ENCODE results near the gene LSP1. TPM values are rescaled to one million over a fixed set of nuclear protein-coding genes. Genes with fewer than 3 reads are reported as not detected.

Gene LSP1
- polyA plus RNA-seq, 4 donors, result 5.2 to 10.8 (median 7.3) TPM

DNA sequence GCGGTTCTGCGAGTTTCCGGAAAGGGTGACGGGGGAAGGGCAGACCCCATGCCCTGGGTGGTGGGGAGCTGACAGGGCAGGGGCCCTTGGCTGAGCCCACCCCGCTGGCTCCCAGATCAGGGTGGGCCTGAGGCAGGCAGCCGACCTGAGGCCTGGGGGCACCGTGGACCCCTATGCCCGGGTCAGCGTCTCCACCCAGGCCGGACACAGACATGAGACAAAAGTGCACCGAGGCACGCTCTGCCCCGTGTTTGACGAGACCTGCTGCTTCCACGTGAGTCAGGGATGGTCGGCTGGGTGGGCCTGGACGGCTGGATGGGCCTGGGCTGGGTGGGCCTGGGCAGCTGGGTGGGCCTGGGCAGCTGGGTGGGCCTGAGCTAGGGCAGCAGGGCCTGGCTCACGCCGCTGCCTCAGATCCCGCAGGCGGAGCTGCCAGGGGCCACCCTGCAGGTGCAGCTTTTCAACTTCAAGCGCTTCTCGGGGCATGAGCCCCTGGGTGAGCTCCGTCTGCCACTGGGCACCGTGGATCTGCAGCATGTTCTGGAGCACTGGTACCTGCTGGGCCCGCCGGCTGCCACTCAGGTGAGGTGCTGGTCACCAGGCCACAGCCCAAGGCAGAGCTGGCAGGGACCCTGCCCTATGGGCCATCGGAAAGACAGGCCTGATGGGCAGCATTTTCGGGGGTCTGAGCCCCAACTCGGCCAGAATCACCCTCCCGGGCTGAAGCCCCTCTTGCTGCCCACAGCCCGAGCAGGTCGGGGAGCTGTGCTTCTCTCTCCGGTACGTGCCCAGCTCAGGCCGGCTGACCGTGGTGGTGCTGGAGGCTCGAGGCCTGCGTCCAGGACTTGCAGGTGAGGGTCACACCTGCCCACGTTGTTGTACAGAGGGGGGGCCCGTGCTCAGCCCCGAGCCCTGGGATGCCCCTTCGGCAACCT lies 16.6 kb upstream of the LSP1 start:
- no peak for DNase-seq (ENCODE audit: low read depth in 4 of 4, low spot score in 3 of 4)

DNA sequence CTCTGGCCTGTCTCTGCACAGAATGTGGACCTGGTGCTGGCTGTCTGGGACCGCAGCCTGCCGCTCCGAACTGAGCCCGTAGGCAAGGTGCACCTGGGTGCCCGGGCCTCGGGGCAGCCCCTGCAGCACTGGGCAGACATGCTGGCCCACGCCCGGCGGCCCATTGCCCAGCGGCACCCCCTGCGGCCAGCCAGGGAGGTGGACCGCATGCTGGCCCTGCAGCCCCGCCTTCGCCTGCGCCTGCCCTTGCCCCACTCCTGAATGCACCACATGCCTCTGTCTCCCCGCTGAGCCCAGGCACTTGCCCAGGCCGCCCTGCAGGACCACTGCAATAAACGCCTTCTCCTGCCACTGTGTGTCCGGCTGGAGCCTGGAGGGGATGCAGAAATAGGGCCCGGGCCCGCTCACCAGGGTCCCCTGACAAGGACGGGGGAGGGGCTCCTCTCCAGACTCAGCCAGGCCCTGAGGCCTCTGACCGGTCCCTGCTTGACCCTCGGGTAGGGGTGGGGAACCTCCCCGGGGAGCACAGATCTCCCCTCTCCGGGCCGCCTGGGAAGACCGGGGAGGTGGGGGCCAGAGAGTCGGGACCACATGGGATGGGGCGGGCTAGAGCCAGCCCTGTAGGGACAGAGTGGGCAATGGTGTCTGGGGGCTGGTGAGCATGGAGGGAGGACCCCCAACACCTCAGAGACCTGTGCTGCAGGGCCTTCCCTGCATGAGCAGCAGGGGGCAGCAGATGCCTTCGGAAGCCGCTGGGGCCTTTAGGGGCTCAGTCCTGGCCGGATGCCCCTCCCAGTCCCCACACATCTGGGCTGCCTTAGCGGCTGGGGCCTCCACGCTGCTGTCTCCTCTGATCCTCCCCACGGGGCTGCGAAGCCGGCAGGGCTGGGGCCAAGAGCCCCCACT lies 15.5 kb upstream of the LSP1 start:
- DNase-seq (ENCODE audit: low read depth in 4 of 4, low spot score in 3 of 4), result no peak

- DNase-seq (ENCODE audit: low read depth in 4 of 4, low spot score in 3 of 4), result no peak
These were observed 14.8 kb upstream of the LSP1 start for GRCh38 chr11:1838077-1838425.

DNA sequence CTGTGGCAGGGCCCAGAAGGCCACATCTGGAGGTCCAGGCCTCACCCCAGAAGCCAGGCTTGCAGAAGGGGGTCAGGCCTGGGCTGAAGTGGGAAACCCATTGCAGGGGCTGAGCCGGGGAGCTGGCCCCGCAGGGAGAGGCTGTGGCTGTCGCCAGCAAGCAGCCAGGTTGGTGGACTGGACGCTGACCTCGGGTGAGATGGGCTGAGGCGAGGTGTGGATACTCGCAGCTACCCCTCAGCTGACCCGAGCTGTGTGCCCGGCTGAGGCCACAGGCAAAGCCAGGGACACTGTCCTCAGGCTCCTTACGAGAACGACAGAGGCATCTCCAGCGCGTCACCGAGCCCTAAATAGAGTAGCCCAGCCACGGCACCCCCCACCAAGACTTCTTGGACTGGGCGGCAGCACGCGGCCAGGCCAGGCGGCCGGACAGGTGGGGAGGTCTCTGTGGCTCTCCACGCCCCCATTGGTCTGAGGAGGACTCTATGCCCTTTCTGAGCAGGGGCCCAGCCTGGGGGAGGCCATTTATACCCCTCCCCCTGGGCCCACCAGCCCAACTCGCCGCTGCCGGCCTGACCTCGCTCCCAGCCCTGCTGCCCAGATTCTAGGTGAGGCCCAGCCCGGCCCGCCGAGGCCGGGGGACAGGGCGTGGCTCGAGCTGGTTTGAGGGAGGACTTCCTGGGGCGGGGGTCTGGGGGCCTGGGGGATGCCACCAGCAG lies 14.3 kb upstream of the LSP1 start, which contains the start of gene TNNI2:
Gene TNNI2, plus strand, starts transcription at position 556 of the 719 bp plus-strand sequence. CDS start 716 bp downstream, outside the sequence.
- DNase-seq (ENCODE audit: low read depth in 4 of 4, low spot score in 3 of 4), result no peak

DNA sequence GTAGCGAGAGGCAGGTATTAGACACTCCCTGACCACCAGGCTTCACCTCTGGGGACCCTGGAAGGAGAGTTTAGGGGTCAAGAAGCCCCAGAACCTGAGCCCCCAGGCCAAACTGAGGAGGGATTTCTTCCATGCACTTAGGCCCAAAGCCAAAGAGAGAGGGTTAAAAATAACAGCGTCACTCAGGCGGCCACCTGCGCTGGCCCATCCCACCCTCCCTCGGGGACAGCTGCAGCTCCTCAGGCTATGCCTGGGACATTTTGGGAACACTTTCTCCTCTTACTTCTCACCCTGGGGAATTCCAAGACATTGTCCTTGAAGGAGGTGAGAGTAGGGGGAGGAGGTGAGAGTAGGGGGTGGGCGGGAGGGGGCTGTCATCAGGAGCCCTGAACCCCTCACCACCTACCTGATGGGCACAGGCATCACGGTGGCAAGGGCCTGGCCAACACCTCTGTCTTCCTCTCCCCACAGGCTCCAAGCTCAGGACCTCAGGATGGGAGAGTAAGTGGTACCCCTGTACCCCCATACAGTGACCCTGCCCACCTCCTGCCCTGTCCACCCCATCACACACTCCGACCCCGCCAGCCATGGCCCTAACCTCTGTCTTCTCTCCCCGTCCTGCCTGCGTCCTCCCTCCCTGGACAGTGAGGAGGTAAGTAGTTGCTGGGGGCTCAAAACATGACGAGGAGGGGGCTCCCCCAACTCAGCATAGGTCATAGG lies 13.5 kb upstream of the LSP1 start:
- no peak for DNase-seq (ENCODE audit: low read depth in 4 of 4, low spot score in 3 of 4)

DNA sequence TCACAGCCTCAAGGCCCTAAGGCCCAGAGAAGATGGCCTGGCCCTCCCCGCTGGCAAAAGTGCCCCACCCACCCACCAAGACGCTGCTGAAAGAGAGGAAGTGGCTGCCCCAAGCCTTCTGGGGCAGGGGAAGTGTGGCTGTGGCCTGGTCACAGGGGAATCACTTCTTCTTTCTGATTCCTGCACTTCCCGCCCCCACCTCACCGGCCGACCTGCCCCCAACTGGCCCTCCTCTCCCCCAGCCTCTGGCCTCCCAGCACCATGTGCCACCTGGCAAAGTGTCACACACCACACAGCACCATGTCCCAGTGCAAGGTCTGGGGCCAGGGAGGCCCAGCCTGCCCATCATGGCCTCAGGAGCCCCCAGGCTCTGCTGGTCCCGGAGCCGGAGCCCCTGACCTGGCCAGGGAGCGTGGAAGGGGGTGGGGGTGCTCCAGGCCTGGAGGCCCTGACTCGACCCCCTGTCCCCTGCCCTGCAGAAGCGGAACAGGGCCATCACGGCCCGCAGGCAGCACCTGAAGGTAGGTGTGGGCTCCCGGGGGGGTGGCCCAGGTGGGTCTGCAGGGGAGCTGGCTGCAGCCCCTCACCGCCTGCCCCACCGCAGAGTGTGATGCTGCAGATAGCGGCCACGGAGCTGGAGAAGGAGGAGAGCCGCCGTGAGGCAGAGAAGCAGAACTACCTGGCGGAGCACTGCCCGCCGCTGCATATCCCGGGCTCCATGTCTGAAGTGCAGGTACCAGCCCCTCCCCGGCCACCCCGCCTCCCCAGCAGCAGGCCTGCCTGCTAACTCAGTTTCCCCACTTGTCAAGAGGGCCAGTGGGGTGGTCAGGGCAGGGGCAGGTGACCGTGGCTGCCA lies 12.7 kb upstream of the LSP1 start:
- DNase-seq (ENCODE audit: low read depth in 4 of 4, low spot score in 3 of 4), result no peak

- no peak for DNase-seq (ENCODE audit: low read depth in 4 of 4, low spot score in 3 of 4)
These were observed 12.0 kb upstream of the LSP1 start for GRCh38 chr11:1840780-1841480.

DNA sequence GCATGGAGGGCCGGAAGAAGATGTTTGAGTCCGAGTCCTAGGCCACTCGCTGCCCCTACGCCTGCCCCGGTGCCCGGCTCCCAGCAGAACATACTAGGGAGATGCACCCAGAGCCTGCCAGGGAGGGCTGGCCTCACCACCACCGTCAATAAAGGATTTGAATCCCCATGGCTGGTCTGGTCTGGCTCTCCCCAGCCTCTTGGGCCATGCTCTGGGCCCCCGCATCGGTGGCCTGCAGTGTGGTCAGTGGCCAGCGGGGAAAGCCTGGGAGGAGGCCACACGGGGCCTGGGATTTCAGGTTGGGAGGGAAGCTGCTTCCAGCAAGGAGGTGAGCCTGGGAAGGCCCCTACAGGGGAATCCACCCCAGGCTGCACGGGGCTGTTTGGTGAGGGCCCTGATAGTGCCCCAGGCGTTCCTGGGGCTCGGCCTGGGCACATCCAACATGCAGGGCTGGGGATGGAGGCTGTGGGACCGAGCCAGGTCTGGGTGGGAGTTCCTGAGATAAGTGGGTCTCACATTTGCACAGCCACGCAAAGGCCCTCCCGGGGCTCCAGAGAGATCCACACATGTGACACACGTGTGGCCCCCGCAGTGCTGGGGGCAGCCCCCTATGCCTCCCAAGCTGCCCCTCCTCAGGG lies 11.3 kb upstream of the LSP1 start:
- DNase-seq (ENCODE audit: low read depth in 4 of 4, low spot score in 3 of 4), result no peak

- no peak for DNase-seq (ENCODE audit: low read depth in 4 of 4, low spot score in 3 of 4)
These were observed 10.5 kb upstream of the LSP1 start for GRCh38 chr11:1842149-1843097.

DNA sequence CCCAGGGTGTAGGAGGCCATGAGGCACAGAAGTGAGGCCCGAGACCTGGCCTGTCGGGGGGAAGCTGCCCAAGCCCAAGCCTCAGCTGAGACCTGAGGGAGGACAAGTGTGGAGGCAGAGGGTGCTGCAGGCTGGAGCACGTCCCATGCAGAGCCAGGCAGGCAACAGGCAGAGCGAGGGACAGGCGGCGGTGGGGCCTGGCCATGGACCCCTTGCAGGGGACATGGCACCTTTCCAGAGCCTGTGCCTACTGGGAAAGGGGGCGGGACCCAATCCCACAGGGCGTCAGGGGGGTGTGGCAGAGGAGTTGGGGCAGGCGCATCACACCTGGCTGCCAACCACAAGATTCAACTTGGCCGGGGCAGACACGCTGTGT lies 9.8 kb upstream of the LSP1 start:
- no peak for DNase-seq (ENCODE audit: low read depth in 4 of 4, low spot score in 3 of 4)

- DNase-seq (ENCODE audit: low read depth in 4 of 4, low spot score in 3 of 4), result no peak
These were observed 9.1 kb upstream of the LSP1 start for GRCh38 chr11:1843796-1844195.

DNA sequence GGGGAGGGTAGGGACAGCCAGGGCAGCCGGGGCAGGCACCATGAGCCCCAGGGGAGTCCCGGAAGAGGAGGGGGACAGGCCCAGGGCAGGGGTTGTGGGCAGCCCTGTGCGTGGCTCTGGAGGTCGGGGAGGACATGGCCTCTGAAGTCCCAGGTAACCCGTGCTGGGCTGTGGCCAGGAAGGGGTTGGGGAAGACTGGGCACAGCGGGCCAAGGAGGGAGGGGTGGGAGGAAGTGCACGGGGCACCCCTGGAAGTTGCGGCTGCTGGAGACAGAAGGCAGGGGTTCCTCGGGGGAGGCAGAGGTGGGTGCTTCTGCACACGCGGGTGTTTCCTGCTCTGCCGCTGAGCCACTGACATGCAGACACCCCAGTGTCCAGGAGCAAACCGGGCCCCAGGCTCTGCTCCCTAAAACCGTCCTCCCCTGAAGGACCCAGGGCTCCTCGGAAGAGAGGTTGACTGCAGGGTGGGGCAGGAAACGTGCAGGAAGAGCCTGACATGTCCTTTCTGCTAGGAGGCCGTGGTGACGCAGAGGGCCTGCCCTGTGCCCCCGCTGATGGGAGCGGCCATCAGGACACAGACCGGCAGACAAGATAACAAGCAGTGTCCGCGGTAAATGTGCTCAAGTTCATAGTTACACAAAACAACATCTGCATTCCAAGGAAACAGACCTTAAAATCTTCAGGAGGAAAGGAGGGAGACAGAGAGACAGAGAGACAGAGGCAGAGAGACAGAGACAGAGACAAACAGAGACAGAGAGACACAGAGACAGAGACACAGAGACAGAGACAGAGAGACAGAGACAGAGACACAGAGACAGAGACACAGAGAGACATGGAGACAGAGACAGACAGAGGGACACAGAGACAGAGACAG lies 8.4 kb upstream of the LSP1 start:
- no peak for DNase-seq (ENCODE audit: low read depth in 4 of 4, low spot score in 3 of 4)

- DNase-seq (ENCODE audit: low read depth in 4 of 4, low spot score in 3 of 4), result no peak
These were observed 7.8 kb upstream of the LSP1 start for GRCh38 chr11:1845095-1845429.

- no peak for DNase-seq (ENCODE audit: low read depth in 4 of 4, low spot score in 3 of 4)
These were observed 7.1 kb upstream of the LSP1 start for GRCh38 chr11:1845561-1846452.

DNA sequence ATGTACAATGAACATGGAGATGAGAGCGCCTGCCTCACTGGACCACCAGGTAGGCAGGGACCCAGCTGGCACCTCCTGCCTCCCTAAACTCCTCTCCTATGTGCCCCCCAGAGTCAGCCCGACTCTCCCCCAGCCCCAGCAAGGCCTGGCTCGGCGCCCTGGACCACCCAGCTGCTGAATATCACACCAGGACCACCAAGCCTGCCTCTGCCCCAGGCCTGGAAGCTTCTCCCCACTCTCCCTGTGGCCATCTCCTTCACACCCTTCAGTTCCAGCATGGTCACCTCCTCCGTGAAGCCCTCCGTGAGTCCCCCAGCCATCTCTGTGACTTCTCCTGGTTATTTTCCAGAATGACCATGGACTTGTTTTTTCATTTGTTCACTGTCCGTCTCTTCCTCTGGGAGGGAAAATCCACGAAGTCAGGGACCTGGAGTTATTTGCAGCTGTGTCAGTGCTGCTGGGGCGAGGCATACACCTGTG lies 6.4 kb upstream of the LSP1 start:
- no peak for DNase-seq (ENCODE audit: low read depth in 4 of 4, low spot score in 3 of 4)
